Measurements from ENCODE around the gene TBC1D32. TPM values are rescaled to one million over a fixed set of nuclear protein-coding genes. Genes with fewer than 3 reads are reported as not detected.

Gene TBC1D32
- polyA plus RNA-seq, 1 of the 3 experiments (the other 2 are of a cell fraction): 2.3 TPM

DNA sequence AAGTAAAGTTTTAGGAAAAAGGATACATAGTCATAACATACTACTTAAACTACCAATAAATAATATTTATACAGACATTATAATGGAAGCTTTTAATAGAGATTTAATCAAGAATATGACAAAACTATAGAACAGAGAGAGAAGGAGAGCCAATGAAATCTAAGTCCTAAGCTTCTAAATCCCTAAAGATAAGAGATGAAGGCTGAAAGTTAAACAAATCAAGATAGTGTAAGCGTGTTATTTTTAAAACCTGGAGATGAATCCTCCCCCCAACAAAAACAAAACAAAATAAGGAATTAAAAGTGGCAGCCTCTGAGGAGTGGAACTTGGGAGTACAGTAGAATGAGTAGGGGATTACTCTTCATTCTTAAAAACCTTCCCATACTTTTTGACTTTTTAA lies 145.9 kb downstream of the TBC1D32 start:
- no peaks in the 10 kb centered on the region for H3K79me2 ChIP-seq (ENCODE audit: insufficient read depth)
- H3K4me1 ChIP-seq (ENCODE audit: control insufficient read depth in 1 of 2, insufficient read depth in 2 of 2, low read depth in 1 of 2, low read length in 1 of 2): no peaks in the 10 kb centered on the region
- no peak for DNase-seq
- H3K36me3 ChIP-seq (replicated peaks in 1 of 2; ENCODE audit: control insufficient read depth in 1 of 2, insufficient read depth in 2 of 2, low read length in 1 of 2): no peaks in the 10 kb centered on the region
- POLR2A ChIA-PET: no interaction called here
- no peak overlapping the region for H3K9ac ChIP-seq
- no peaks in the 10 kb centered on the region for H3K27me3 ChIP-seq (ENCODE audit: insufficient read depth)
- no peaks in the 10 kb centered on the region for H3F3A ChIP-seq (replicated peaks; ENCODE audit: insufficient read depth)
- CTCF ChIA-PET: no interaction called here
- no peak overlapping the region for H3K4me2 ChIP-seq
- 93% methylated on average over 1 of the region's 1 CpG for WGBS (ENCODE audit: low lambda C conversion rate)
- no peaks in the 10 kb centered on the region for H4K20me1 ChIP-seq (ENCODE audit: insufficient read depth)
- no peak overlapping the region for H2AFZ ChIP-seq (ENCODE audit: low read depth)
- no peaks in the 10 kb centered on the region for H3K9me3 ChIP-seq
- TF ChIP-seq RCOR1 (IDR thresholded peaks at IDR 0.05; ENCODE audit: low read length): no peak
- no peak for TF ChIP-seq TAF1 (IDR thresholded peaks at IDR 0.05; ENCODE audit: borderline replicate concordance, low read depth, low read length)
- H3K9me2 ChIP-seq: no peaks in the 10 kb centered on the region
- H3K4me3 ChIP-seq (ENCODE audit: low read depth in 2 of 2, low read length in 1 of 2): no peak overlapping the region
- no peak overlapping the region for H3K27ac ChIP-seq (ENCODE audit: low read depth in 2 of 2, low read length in 1 of 2)

DNA sequence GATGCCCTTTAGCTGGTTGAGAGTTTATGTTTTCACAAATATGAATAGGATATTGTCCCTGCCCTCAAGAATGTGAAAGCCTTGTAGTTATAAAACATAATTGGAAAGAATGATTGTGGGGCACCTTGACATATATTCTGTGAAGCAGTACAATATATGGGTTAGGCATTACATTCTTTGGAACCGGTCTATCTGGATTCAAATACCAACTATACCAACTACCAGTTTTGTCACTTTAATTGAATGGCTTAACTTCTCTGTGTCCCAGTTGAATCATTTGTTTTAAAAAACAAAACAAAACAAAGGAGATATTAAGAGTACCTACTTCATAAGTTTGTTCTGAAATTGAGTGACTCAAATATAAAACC lies 146.5 kb downstream of the TBC1D32 start:
- WGBS (ENCODE audit: low lambda C conversion rate): 100% methylated on average over 1 of the region's 1 CpG

DNA sequence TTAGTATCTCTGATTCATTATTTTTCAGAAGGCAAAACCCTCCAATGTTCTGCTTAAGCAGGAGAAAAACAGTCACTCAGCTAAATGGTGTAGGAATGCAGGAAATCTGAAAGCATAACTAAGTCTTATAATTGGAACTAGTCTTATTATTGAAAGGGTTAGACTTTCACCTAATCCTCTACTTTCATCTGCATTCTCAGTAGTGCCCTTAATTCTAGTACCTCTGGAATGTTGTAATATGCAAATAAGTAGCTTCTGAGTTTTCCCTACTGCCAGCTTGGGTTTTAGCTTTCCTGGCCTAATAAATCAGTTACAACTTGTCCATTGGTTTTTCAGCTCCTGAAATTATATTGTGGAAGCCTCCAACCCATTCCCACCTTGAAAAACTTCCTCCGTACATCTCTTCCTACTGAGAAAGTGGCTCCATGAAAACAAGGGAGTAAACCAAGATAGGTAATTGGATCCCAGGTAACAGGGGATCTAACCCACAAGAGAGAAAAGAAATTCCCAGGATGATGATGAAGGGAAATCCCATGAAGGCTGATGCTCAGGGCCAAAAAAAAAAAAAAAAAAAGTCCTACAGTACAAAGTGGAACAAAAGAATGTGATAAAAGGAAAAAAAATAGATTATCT lies 147.0 kb downstream of the TBC1D32 start:
- Histone ChIP-seq H3K79me2 (ENCODE audit: insufficient read depth) (no peaks in the 10 kb centered on the region), H3K9ac (no peak overlapping the region), H3F3A (replicated peaks; ENCODE audit: insufficient read depth) (no peaks in the 10 kb centered on the region), H3K4me2 (no peak overlapping the region), H3K36me3 (replicated peaks in 1 of 2; ENCODE audit: control insufficient read depth in 1 of 2, insufficient read depth in 2 of 2, low read length in 1 of 2) (no peaks in the 10 kb centered on the region), H3K4me3 (ENCODE audit: low read depth in 2 of 2, low read length in 1 of 2) (no peak overlapping the region), H4K20me1 (ENCODE audit: insufficient read depth) (no peaks in the 10 kb centered on the region), H2AFZ (ENCODE audit: low read depth) (no peak overlapping the region), H3K27me3 (ENCODE audit: insufficient read depth) (no peaks in the 10 kb centered on the region), H3K9me3 (no peaks in the 10 kb centered on the region), H3K9me2 (no peaks in the 10 kb centered on the region), H3K4me1 (ENCODE audit: control insufficient read depth in 1 of 2, insufficient read depth in 2 of 2, low read depth in 1 of 2, low read length in 1 of 2) (no peaks in the 10 kb centered on the region), H3K27ac (ENCODE audit: low read depth in 2 of 2, low read length in 1 of 2) (no peak overlapping the region)
- ChIA-PET POLR2A (no interaction called here), CTCF (no interaction called here)
- DNase-seq: no peak
- 100% methylated on average over 1 of the region's 1 CpG for WGBS (ENCODE audit: low lambda C conversion rate)
- TF ChIP-seq, protein P1, sequence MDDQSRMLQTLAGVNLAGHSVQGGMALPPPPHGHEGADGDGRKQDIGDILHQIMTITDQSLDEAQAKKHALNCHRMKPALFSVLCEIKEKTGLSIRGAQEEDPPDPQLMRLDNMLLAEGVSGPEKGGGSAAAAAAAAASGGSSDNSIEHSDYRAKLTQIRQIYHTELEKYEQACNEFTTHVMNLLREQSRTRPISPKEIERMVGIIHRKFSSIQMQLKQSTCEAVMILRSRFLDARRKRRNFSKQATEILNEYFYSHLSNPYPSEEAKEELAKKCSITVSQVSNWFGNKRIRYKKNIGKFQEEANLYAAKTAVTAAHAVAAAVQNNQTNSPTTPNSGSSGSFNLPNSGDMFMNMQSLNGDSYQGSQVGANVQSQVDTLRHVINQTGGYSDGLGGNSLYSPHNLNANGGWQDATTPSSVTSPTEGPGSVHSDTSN (IDR thresholded peaks at IDR 0.05): no peak
- TF ChIP-seq FOXJ3 (CRISPR knock-in tag; IDR thresholded peaks at IDR 0.05) (no peak), MEF2A (IDR thresholded peaks at IDR 0.05; ENCODE audit: borderline replicate concordance, low read depth) (no peak), EZH2phosphoT487 (IDR thresholded peaks at IDR 0.05; ENCODE audit: borderline replicate concordance, low read depth) (no peak), SIN3A (IDR thresholded peaks at IDR 0.05; ENCODE audit: borderline replicate concordance, low read depth, low read length) (no peak), RAD21 (IDR thresholded peaks at IDR 0.05; ENCODE audit: low read length) (no peak), NFIC (IDR thresholded peaks at IDR 0.05; ENCODE audit: borderline replicate concordance) (no peak), MXI1 (IDR thresholded peaks at IDR 0.05; ENCODE audit: low read depth, low read length) (no peak), ELF1 (IDR thresholded peaks at IDR 0.05) (no peak)
- TF ChIP-seq, protein P2, sequence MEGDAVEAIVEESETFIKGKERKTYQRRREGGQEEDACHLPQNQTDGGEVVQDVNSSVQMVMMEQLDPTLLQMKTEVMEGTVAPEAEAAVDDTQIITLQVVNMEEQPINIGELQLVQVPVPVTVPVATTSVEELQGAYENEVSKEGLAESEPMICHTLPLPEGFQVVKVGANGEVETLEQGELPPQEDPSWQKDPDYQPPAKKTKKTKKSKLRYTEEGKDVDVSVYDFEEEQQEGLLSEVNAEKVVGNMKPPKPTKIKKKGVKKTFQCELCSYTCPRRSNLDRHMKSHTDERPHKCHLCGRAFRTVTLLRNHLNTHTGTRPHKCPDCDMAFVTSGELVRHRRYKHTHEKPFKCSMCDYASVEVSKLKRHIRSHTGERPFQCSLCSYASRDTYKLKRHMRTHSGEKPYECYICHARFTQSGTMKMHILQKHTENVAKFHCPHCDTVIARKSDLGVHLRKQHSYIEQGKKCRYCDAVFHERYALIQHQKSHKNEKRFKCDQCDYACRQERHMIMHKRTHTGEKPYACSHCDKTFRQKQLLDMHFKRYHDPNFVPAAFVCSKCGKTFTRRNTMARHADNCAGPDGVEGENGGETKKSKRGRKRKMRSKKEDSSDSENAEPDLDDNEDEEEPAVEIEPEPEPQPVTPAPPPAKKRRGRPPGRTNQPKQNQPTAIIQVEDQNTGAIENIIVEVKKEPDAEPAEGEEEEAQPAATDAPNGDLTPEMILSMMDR (IDR thresholded peaks at IDR 0.05): no peak

More for the DNA sequence above, 146.5 kb downstream of the TBC1D32 start:
- DNase-seq: no peak
- Histone ChIP-seq H3K9ac (no peak overlapping the region), H3F3A (replicated peaks; ENCODE audit: insufficient read depth) (no peaks in the 10 kb centered on the region), H2AFZ (ENCODE audit: low read depth) (no peak overlapping the region), H3K79me2 (ENCODE audit: insufficient read depth) (no peaks in the 10 kb centered on the region), H3K9me2 (no peaks in the 10 kb centered on the region), H3K4me3 (ENCODE audit: low read depth in 2 of 2, low read length in 1 of 2) (no peak overlapping the region), H3K9me3 (no peaks in the 10 kb centered on the region), H4K20me1 (ENCODE audit: insufficient read depth) (no peaks in the 10 kb centered on the region), H3K27ac (ENCODE audit: low read depth in 2 of 2, low read length in 1 of 2) (no peak overlapping the region), H3K36me3 (replicated peaks in 1 of 2; ENCODE audit: control insufficient read depth in 1 of 2, insufficient read depth in 2 of 2, low read length in 1 of 2) (no peaks in the 10 kb centered on the region), H3K4me1 (ENCODE audit: control insufficient read depth in 1 of 2, insufficient read depth in 2 of 2, low read depth in 1 of 2, low read length in 1 of 2) (no peaks in the 10 kb centered on the region), H3K27me3 (ENCODE audit: insufficient read depth) (no peaks in the 10 kb centered on the region), H3K4me2 (no peak overlapping the region)
- ChIA-PET CTCF (no interaction called here), POLR2A (no interaction called here)
- TF ChIP-seq, protein P1 (IDR thresholded peaks at IDR 0.05): no peak
- TF ChIP-seq MXI1 (IDR thresholded peaks at IDR 0.05; ENCODE audit: low read depth, low read length): no peak
- no peak for TF ChIP-seq NRF1 (IDR thresholded peaks at IDR 0.05; ENCODE audit: low read depth, low read length)
- TF ChIP-seq, protein P3, sequence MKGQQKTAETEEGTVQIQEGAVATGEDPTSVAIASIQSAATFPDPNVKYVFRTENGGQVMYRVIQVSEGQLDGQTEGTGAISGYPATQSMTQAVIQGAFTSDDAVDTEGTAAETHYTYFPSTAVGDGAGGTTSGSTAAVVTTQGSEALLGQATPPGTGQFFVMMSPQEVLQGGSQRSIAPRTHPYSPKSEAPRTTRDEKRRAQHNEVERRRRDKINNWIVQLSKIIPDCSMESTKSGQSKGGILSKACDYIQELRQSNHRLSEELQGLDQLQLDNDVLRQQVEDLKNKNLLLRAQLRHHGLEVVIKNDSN (IDR thresholded peaks at IDR 0.05; ENCODE audit: borderline replicate concordance, low read depth): no peak
- TF ChIP-seq, protein P4, sequence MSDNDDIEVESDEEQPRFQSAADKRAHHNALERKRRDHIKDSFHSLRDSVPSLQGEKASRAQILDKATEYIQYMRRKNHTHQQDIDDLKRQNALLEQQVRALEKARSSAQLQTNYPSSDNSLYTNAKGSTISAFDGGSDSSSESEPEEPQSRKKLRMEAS (IDR thresholded peaks at IDR 0.05; ENCODE audit: low read depth): no peak
- no peak for TF ChIP-seq RXRA (IDR thresholded peaks at IDR 0.05; ENCODE audit: borderline replicate concordance, low read depth)
- TF ChIP-seq GABPA (IDR thresholded peaks at IDR 0.05; ENCODE audit: low read depth): no peak
- TF ChIP-seq RAD21 (IDR thresholded peaks at IDR 0.05; ENCODE audit: low read length): no peak
